Lower leg skin (tissue), 3 donors: ENCODE data around the gene ATP5PD.

ENCODE experiments used
- CTCF ChIP-seq, 3 donors: fragments of 450-650 bp; IDR thresholded peaks; one replicate each; pipeline ENCODE4 v1.5.1; 2016; ENCODE audit warnings: antibody characterized with exemption in 3 of 3, mild to moderate bottlenecking in 3 of 3, moderate library complexity in 2 of 3
- POLR2A ChIP-seq, 2 donors: fragments of 450-650 bp; IDR thresholded peaks; one replicate each; pipeline ENCODE4 v1.6.1; 2016 to 2017; ENCODE audit warnings: antibody characterized with exemption in 2 of 2, mild to moderate bottlenecking in 1 of 2, moderate library complexity in 1 of 2

DNA sequence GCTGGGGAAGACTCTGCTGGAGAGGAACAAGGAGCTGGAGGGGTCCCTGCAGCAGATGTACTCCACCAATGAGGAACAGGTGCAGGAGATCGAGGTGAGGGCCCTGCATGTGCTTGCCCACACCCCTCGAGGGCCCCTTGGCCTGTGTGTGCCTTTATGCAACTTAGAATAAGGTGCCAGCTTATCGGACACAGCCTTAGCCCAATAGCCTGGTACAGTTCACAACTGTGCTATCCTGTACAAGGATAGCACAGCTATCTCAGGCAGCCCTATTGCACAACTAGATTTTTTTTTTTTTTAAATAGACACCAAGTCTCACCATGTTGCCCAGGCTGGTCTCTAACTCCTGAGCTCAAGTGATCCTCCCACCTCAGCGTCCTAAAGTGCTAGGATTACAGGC lies 47.2 kb downstream of the ATP5PD start:
- TF ChIP-seq CTCF (IDR thresholded peaks at IDR 0.05) = no peak
- TF ChIP-seq POLR2A (IDR thresholded peaks at IDR 0.05) = no peak
